Stimulated activated CD4-positive, alpha-beta T cell treated with anti-CD3 and anti-CD28 coated beads, Interleukin-15, amount 100 ng/mL, for 48 hours (primary cell): ENCODE data around the gene SLC39A11.
"Not testable (repeated sequence)": the region's sequence is repeated elsewhere in the genome, so short reads cannot be mapped to it uniquely, and the experiment has no call there.

Source experiments
- DNase-seq, 2 donors: peaks; one replicate each; pipeline ENCODE4 v3.0.0-alpha.2; 2020; ENCODE audit warnings: low read depth in 2 of 2

Gene SLC39A11

GRCh38 chr17:73092523-73093135 is at the start of gene SLC39A11:
Gene SLC39A11 (minus strand): TSS chr17:73092688. CDS start chr17:73088764, 3,924 bp downstream.
- DNase-seq, result peak; percentile 83 to 85

- no peak for DNase-seq
These were observed 48.9 kb upstream of the SLC39A11 start for GRCh38 chr17:73141411-73141810.

GRCh38 chr17:73140566-73140965 is 48.1 kb upstream of the SLC39A11 start:
- no peak for DNase-seq

- no peak for DNase-seq
These were observed 46.8 kb upstream of the SLC39A11 start for GRCh38 chr17:73139296-73139695.

- DNase-seq, result no peak
These were observed 46.2 kb upstream of the SLC39A11 start for GRCh38 chr17:73138541-73139138.

- no peak for DNase-seq
These were observed 44.9 kb upstream of the SLC39A11 start for GRCh38 chr17:73137376-73137775.

- DNase-seq, result no peak
These were observed 43.3 kb upstream of the SLC39A11 start for GRCh38 chr17:73135766-73136165.

- no peak for DNase-seq
These were observed 41.6 kb upstream of the SLC39A11 start for GRCh38 chr17:73133911-73134649.

- no peak for DNase-seq
These were observed 39.6 kb upstream of the SLC39A11 start for GRCh38 chr17:73132085-73132492.

GRCh38 chr17:73131439-73131838 is 39.0 kb upstream of the SLC39A11 start:
- not testable (repeated sequence) for DNase-seq

- DNase-seq, result no peak
These were observed 38.5 kb upstream of the SLC39A11 start for GRCh38 chr17:73130977-73131376.

GRCh38 chr17:73128496-73128895 is 36.0 kb upstream of the SLC39A11 start:
- no peak for DNase-seq

GRCh38 chr17:73126716-73127473 is 34.4 kb upstream of the SLC39A11 start:
- no peak for DNase-seq

- DNase-seq, result no peak
These were observed 31.3 kb upstream of the SLC39A11 start for GRCh38 chr17:73123606-73124320.

- DNase-seq, result no peak
These were observed 30.6 kb upstream of the SLC39A11 start for GRCh38 chr17:73122953-73123605.

- DNase-seq, result no peak
These were observed 29.0 kb upstream of the SLC39A11 start for GRCh38 chr17:73121506-73121905.

GRCh38 chr17:73119631-73120030 is 27.1 kb upstream of the SLC39A11 start:
- DNase-seq, result no peak

GRCh38 chr17:73118951-73119391 is 26.5 kb upstream of the SLC39A11 start:
- no peak for DNase-seq

GRCh38 chr17:73118139-73118538 is 25.7 kb upstream of the SLC39A11 start:
- DNase-seq, result no peak

- DNase-seq, result no peak
These were observed 19.8 kb upstream of the SLC39A11 start for GRCh38 chr17:73112246-73112645.

GRCh38 chr17:73111386-73111785 is 18.9 kb upstream of the SLC39A11 start:
- DNase-seq, result no peak
